Measurements from ENCODE around the gene PPM1N.

The PPM1N gene, protein sequence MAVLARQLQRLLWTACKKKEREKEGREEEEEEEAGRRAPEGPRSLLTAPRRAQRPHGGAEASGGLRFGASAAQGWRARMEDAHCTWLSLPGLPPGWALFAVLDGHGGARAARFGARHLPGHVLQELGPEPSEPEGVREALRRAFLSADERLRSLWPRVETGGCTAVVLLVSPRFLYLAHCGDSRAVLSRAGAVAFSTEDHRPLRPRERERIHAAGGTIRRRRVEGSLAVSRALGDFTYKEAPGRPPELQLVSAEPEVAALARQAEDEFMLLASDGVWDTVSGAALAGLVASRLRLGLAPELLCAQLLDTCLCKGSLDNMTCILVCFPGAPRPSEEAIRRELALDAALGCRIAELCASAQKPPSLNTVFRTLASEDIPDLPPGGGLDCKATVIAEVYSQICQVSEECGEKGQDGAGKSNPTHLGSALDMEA

DNA sequence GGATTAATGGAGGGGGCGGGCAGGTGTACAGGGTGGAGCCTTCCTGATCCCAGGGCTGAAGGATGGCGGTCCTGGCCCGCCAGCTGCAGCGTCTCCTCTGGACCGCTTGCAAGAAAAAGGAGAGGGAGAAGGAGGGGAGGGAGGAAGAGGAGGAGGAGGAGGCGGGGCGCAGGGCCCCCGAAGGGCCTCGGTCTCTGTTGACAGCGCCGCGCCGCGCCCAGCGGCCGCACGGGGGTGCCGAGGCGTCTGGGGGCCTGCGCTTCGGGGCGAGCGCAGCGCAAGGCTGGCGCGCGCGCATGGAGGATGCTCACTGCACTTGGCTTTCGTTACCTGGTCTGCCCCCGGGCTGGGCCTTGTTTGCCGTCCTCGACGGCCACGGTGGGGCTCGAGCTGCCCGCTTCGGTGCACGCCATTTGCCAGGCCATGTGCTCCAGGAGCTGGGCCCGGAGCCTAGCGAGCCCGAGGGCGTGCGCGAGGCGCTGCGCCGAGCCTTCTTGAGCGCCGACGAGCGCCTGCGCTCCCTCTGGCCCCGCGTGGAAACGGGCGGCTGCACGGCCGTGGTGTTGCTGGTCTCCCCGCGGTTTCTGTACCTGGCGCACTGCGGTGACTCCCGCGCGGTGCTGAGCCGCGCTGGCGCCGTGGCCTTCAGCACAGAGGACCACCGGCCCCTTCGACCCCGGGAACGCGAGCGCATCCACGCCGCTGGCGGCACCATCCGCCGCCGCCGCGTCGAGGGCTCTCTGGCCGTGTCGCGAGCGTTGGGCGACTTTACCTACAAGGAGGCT lies at the start of gene PPM1N:
Gene PPM1N (plus strand): TSS at position 33 of the 785 bp plus-strand sequence. CDS start 30 bp downstream, at position 63.
- peak; percentile 31 for DNase-seq

DNA sequence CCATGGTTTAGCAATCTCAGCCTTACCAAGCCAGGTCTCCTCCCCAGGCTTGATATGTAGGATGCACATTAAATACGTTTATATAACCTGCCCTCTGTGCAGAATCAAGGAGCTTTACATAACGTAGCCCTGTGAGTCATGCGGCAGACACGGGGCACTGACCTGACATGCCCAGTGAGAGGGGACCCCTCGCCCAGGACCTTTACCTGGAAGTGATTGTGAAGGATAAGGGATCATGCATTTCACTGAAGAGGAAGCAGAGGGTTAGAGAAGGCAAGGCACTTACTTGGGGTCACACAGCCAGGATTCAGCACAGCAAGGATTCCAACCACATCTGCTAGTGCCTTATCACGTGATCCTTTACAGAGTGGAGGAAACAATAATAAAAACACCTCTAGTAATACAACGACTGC lies 49.4 kb upstream of the PPM1N start:
- DNase-seq: no peak

DNA sequence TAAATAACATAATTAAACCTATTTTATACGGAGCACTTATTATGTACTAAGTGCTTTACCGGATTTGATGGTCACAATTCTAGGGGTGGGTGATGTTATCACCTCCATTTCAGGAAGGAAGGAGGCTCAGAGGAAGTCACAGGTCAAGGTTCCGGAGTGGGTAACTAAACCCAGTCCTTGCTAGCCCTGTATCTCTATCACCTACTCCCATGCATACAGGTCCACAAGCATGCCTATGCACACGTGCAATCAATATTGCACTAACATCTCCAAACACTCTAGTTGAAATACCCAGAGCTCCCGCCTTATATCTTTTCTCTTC lies 48.3 kb upstream of the PPM1N start:
- DNase-seq: no peak

DNA sequence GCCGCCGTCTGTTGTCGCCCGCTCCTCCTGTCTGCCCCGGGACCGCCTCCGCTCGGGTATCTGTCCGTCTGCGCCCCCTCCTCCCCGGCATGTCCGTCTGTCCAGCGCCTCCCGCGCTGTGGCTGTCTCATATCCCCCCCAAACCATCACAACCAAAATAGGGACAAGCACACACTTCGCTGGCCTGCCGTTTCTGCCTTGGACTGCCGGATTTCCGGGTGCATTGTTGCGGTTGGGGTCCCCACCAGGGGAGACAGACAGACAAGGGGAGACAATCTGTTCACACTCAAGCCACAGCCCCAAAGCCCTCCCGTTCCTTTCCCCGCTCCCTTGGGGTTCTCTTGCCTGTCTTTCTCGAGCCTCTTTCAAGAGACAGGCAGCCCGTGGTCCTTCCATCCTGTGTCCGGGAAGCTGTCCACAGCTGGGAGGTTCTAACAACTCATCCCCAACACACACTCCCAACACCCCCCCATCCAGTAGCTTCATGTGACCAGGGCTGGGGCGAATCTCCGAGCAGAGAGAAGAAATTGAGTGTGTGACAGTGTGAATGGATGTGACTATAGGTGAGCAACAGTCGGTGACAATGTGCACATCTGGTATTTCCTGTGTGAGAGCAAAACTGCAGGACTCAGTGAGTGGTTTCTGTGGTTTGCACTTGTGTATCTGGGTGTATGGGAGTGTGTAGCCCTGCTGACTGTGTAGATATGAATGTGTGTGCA lies 47.0 kb upstream of the PPM1N start:
- DNase-seq: no peak

DNA sequence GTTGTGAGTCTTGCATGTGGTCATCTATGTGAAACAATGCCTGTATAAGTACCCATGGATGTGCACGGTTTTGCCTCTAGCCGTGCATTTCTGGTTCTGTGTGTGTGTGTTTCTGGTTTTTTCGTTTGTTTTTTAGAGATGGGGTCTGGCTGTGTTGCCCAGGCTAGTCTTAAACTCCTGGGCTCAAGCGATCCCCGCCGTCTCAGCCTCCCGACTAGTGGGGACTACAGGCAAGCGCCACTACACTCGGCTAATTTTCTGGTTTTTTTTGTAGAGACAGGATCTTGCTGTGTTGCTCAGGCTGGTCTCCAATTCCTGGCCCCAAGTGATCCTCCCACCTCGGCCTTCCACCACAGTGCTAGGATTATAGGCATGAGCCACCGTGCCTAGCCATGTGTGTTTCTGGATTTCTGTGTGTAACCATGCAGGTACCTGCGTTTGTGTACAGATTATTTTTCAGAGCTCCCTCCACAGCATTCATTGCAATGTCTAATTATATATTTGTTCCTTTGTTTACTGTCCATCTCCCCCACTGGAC lies 46.3 kb upstream of the PPM1N start:
- no peak for DNase-seq

DNA sequence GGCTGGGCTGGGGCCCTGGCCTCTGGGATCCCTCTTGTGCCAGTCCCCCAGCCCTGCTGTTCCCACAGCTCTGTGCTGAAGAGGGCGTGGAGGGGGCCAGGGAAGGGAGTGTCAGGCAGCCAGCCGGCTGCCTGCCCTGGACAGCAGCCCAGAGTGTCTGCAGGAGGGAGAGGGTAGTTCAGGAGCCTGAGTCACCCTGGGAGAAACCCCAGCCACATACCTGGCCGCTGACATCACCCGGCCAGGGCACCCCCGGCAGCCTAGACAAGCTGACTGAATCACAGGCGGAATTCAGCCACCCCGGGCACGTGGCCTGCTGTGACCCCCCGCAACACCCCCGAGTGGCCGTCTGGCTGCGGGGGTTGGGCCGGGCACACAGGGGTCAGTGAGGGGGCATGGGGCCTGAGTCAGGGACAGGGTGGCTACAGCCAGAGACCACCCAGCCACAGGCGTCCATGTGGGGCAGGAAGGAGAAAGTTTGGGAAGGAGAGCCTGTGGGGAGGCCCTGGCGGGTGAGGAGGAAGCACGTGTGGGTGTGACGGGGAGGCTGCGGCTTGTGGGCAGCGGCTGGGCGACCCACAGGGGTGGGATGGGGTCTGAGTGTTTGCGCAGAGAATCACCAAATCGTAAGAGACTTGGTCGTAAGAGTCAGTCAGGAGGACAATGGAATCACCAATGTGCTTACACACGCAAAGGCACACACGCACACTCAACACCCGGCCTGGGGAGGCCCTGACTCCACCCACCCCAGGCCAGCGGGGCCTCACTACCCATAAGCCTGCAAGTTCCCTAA lies 42.3 kb upstream of the PPM1N start:
- peak; percentile 42 for DNase-seq

DNA sequence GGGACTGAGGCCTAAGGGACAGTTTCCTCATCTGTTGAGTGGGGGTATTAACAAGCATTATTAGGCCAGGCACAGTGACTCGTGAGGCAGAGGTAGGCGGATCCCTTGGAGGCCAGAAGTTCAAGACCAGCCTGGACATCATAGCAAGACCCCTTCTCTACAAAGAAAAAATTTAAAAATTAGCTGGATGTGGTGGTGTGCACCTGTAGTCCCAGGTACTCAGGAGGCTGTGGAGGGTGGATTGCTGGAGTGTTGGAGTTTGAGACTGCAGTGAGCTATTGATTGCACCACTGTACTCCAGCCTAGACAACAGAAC lies 41.8 kb upstream of the PPM1N start:
- DNase-seq: no peak

DNA sequence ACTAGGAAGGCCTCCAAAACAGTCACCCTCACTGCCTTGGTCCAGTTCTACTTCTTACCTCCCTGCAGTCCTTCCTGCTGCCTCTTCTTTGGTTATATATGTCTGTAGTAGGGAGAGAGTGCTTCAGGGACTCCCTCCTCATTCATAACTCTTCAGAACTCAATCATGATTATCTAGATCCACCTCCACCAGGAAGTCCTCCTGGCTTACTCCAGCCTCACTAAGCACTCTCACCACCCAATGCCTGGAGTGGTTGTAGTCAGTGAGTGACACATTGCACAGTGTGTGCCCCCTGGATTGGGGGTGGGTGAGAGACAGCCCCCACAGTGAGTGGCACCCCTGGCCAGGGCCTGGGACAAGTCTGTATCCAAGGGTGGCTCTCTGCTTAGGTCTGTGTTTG lies 40.5 kb upstream of the PPM1N start:
- DNase-seq: no peak

DNA sequence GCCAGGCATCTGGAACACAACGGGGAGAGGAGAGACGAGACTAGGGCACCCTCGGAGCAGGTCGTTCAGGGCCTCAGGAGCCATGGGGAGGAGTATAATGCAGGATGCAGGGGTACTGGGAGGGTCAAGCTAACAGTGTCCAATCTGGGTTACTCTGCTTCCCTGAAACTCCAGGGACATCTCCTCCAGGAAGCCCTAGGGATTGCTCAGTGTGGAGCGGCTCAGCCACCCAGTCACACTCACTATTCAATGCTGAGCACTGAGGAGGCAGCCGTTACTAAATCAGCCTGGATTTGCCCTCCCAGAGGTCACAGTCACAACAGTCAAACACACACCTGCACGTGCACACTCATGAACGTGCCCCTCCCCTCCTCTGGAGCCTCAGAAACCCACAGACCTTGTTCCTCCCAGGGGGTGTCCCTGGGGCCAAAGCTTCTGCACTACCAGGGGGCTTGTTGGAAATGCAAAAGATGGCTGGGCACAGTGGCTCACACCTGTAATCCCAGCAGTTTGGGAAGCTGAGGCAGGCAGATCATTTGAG lies 37.4 kb upstream of the PPM1N start:
- DNase-seq: no peak

DNA sequence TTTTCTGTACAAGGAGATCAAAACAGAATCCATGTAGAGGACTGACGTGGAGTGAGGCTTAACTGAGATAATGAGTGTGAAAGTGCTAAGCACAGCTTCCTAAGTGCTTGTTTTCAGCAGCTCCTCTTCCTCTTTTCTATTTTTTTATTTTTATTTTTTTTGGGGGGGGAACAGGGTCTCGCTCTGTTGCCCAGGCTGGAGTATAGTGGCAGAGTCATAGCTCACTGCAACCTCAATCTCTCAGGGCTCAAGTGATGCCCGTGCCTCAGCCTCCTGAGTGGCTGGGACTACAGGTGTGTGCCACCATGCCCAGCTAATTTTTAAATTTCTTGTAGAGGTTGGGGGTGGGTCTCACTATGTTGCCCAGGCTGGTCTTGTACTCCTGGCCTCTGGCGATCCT lies 36.1 kb upstream of the PPM1N start:
- DNase-seq: no peak

DNA sequence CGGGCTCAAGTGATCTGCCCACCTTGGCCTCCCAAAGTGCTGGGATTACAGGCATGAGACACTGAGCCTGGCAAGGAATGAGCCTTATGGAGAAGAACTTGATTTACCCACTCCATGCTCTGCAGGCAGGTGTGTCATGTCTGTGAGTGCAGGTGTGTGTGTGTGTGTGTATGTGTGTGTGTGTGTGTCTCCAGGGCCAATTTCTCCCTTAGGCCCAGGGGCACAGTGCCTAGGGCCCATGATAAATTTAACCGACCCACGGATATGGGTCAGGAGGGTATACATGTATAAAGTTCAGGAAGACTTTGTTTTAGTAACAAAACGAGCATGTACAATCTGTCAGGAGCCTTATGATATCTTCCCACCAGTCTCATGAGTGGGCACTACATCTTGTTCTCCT lies 35.0 kb upstream of the PPM1N start:
- DNase-seq: no peak

DNA sequence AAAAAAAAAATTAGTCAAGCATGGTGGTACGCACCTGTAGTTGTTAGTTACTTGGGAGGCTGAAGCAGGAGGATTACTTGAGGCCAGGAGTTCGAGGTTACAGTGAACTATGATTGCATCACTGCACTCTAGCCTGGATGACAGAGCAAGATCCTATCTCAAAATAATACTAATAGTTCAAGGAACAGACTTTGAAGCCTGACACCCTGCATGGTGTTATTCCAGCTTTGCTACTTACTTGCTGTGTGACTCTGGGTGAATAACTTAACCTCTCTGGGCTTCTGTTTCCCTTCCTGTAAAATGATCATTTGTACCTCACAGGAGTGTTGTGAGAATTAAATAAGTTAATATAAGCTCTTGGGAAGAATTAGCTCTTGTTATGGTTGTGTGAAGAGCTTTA lies 34.0 kb upstream of the PPM1N start:
- DNase-seq: no peak

DNA sequence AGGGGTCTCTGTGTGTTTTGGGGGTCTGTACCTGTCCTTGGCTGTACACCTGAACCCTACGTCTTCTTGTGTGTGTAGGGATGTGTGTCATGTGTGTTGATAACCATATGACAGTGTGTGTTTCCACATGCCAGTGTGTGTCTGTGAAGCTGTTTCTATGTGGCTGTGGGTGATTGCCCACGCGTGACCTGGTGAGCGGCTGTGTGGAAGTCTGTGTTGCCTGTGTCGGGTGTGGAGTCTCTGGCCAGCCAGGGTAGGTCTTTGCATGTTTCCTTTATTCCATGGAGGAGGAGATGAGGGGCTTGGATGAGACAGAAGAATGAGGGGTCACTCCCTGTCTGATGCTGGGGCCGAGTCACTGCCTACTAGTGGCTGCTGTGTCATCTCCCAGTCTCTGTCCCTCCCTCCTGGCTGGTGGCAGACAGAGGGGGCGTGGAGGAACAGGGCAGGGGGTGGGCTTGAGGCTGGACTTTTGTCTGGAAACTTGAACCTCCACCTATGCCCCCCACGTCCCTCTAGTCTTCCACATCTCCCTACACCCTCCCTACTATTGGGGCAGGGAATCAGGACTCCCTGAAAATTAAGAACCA lies 33.3 kb upstream of the PPM1N start:
- DNase-seq: no peak

DNA sequence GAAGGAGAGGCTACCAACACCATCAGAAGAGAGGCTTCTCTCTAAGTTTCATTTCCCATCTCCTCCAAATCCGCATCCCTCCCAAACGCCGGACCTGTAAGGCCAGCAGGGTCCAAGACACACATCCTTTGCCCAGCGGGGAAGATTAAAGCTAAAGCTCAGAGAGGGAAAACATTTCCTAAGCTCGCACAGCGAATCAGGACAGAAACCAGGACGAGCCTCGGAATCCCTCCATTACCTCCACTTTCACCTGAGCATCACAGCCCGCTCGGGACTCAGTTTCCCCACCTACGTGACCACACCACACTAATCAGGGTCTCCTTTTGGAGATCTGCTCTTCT lies 31.2 kb upstream of the PPM1N start:
- no peak for DNase-seq

DNA sequence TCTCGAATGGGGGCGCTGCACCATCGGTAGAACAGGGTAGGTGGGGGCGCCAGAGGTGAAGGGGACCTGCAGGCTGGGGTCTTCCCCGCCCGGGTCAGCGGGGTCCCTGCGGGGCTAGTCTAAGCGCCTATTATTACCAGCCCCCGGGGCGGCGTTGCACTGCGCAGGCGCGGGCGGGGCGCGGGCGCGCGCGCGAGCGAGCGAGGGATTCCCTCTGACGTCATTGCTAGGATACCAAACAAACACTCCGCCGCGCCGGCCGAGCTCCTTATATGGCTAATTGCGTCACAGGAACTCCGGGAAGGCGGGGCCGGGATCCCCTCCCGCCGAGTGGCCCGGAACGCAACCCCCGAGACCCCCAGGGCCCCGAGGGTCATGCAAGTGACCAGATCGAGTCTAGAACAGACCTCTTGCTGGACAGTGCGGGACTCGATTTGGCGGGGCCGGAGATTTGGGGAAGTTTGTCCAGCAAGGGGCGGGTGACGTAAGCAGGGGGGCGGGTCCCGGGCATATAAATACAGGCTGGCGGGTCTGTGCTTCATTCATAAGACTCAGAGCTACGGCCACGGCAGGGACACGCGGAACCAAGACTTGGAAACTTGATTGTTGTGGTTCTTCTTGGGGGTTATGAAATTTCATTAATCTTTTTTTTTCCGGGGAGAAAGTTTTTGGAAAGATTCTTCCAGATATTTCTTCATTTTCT lies 30.6 kb upstream of the PPM1N start, which contains the start of gene FOSB:
Gene FOSB (plus strand): TSS at position 541 of the 703 bp plus-strand sequence. CDS start 591 bp downstream, outside the sequence.
- peak; percentile 95 for DNase-seq

DNA sequence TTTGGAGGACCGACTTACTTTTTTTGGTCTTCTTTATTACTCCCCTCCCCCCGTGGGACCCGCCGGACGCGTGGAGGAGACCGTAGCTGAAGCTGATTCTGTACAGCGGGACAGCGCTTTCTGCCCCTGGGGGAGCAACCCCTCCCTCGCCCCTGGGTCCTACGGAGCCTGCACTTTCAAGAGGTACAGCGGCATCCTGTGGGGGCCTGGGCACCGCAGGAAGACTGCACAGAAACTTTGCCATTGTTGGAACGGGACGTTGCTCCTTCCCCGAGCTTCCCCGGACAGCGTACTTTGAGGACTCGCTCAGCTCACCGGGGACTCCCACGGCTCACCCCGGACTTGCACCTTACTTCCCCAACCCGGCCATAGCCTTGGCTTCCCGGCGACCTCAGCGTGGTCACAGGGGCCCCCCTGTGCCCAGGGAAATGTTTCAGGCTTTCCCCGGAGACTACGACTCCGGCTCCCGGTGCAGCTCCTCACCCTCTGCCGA lies 30.0 kb upstream of the PPM1N start:
- DNase-seq: no peak

DNA sequence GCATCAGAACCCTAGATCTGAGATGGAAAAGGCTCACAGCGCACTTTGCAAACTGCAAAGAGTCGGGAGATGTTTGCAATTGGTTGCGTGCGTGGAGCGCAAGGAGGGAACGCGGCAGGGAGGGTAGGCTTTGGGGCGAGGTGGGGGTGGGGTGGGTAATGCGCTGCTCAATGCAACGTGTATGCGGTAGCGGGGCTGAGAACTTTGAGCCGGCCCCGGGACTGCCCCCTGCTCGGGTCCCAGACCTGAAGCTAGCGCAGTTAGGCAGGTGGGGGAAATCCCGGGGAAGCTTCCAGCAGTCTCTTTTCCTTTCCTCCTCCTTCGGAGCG lies 29.5 kb upstream of the PPM1N start:
- no peak for DNase-seq

DNA sequence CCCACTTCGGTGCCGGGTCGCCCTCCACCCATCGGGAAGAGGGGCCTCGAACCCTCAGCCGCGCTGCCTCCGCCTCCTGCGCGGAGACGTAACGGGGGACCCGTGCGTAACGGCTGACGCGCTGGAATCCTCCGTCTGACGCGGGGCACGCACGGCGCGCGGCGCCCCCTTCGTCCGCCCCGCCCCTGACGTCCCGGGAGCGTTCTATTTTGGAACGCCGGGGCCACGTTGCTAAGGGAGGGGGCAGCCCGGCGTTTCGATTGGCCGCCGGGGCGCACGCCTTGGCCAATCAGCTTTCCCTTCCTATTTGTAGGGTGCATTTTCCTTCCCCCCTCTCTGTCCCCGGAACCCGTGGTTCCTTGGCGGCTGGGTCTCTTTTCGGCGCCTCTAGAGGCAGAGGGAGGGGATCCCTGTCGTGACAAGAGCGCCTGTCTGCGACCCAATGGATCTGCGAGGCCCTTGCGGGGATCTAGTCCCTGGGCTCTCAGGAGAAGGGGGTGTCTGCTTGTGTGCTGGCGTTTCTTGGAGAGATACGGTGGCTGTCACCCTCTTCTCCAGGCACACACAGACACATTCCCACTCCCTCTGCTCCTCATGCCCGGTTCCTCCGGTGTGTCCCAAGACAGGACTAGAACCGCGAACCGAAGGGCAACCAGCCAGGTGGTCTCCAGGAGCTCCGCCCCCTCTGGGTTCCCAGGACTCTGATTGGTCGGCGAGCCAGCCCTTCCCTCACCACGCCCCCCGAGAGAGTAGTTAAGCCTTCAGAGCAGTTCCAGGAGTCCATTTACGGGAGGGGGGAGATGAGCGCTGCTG lies 28.9 kb upstream of the PPM1N start:
- DNase-seq: peak; percentile 82

DNA sequence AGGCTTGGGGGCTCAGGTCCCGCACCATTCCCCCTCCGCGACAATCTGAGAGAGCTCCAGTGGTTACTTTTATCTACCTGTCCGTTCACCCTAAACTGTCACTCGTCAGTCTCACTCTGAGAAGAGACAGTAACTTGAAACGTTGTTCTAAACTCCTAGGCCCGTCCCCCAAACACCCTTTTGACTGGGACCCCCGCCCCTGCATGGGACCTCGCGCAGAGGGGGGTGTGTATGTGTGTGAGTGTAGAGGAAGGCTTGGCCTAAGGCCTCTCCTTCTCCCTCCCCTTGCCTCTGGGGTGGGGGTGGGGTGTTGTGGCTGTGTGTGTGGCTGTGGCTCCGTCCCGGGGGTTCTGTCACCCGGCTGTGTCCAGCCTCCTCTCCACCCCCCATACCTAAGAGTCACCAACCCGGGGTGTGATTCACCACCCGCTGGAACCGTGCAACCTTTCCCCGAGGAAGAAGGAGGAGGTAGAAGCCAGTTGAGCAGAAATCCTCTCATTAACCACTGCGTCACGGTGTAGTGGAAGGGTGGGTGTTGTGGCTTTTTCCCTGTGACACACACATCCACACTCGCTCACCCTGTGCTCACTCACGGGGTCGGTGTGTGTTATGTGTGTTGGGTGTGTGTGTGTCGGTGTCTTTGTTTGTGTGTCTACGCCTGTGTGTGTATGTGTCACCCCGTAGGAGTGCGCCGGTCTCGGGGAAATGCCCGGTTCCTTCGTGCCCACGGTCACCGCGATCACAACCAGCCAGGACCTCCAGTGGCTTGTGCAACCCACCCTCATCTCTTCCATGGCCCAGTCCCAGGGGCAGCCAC lies 28.1 kb upstream of the PPM1N start:
- no peak for DNase-seq

DNA sequence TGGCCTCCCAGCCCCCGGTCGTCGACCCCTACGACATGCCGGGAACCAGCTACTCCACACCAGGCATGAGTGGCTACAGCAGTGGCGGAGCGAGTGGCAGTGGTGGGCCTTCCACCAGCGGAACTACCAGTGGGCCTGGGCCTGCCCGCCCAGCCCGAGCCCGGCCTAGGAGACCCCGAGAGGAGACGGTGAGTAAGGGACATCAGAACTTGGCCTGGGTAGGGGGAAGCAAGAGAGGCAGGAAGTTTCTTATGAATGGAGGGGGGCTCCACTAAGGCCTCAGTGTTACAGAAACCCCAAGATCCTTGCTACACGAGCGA lies 27.5 kb upstream of the PPM1N start:
- DNase-seq: no peak
